MG63 (cell line): ENCODE measurements around the gene OGFRL1. TPM values are rescaled to one million over a fixed set of nuclear protein-coding genes. Genes with fewer than 3 reads are reported as not detected.

Experiments
- DNase-seq: peaks from one replicate; pipeline ENCODE4 v3.0.0-alpha.2; 2020
- H3K27me3 ChIP-seq: fragments of 250-450 bp; sonication (Bioruptor Pico); 2 replicates; pipeline ENCODE4 v1.5.1; 2020; ENCODE audit warnings: mild to moderate bottlenecking, moderate library complexity
- H3K36me3 ChIP-seq: fragments of 250-450 bp; sonication (Bioruptor Pico); 2 replicates; pipeline ENCODE4 v1.5.1; 2020; ENCODE audit warnings: mild to moderate bottlenecking, moderate library complexity
- H3K4me3 ChIP-seq: fragments of 250-450 bp; sonication (Bioruptor Pico); 2 replicates; pipeline ENCODE4 v1.5.1; 2020; ENCODE audit warnings: mild to moderate bottlenecking, moderate library complexity
- H3K9me3 ChIP-seq: fragments of 250-450 bp; sonication (Bioruptor Pico); 2 replicates; pipeline ENCODE4 v1.5.1; 2020; ENCODE audit warnings: mild to moderate bottlenecking, moderate library complexity
- total RNA-seq: library from RNA; depleted of rRNA; stranded (reverse); fragments of >200 nt; shearing (Covaris generic); gene quantifications from 2 replicates; pipeline ENCODE4 v1.2.3, GENCODE V29; 2014; ENCODE audit warnings: low replicate concordance

OGFRL1 gene
- total RNA-seq, 1 experiment from 2014 or later = 3.5 TPM

DNA sequence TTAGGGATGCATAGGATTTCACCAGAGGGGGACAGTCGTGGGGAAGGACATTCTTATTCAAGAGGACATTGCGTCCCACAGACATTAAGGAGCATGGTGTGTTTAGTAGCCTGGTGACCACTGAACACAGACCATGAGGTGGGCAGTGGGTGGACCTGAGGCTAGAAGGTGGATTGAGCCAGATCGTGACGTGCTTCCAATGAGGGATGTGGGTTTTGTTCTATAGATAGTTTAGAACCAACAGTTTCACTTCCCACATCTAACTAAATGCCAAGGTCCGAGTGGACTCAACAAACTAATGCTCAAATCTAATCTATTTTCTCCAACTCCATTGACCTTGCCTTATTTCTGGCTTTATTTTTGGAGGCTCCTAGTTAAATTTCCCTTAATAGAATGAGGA, 58.5 kb downstream of the OGFRL1 start:
- Histone ChIP-seq H3K36me3 (no peaks in the 10 kb centered on the region), H3K27me3 (no peaks in the 10 kb centered on the region), H3K4me3 (no peak overlapping the region), H3K9me3 (no peaks in the 10 kb centered on the region)
- no peak for DNase-seq

DNA sequence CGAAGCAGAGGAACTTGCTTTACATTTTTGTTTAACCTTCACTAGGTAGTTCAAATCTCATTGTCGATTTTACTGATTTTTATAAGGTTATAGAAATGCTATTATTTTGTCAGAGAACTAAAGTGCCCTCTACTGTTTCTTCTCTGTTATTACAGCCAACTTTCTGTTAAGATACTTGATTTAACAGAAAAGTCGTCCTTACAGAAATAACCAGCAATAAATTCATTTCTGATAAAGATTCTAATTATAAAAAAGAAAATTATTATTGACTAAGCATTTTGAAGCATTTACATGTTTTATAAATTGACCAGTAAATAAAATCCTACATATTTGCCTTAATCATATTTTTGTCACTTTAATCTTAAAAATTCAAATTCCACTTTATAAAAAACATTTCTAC, 60.8 kb downstream of the OGFRL1 start:
- Histone ChIP-seq H3K4me3 (no peak overlapping the region), H3K27me3 (no peaks in the 10 kb centered on the region), H3K36me3 (no peaks in the 10 kb centered on the region), H3K9me3 (no peaks in the 10 kb centered on the region)
- DNase-seq = no peak

DNA sequence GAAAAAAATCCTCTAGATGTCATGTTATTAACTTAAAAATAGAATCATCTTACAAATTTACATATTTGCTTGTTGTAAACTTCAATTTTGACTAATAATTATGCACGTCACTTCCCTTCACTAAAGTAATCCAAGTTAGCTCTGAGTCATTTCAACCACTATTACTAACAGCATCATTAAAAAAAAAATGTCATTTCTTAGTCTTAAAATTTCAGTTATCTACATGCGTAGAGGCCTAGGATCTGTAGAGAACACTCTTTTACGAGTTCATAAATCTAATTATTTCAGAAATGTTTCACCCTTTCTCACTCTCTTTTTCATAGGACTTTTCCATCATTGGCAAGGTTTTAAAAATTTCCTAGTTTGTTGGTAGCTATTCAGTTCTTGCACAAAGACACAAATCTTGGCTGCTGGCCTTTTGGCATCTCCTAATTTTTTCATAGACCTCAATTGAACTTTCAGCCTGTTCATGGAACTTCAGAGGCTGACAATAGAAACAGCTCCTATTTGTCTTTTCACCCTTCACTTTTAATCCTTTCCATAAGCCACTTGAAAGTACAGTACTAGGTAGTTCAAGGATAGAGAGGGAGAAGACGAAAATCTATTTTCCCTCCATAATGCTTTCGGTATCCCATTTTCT, 61.5 kb downstream of the OGFRL1 start:
- Histone ChIP-seq H3K27me3 (no peaks in the 10 kb centered on the region), H3K36me3 (no peaks in the 10 kb centered on the region), H3K4me3 (no peak overlapping the region), H3K9me3 (no peaks in the 10 kb centered on the region)
- DNase-seq = peak; percentile 26

DNA sequence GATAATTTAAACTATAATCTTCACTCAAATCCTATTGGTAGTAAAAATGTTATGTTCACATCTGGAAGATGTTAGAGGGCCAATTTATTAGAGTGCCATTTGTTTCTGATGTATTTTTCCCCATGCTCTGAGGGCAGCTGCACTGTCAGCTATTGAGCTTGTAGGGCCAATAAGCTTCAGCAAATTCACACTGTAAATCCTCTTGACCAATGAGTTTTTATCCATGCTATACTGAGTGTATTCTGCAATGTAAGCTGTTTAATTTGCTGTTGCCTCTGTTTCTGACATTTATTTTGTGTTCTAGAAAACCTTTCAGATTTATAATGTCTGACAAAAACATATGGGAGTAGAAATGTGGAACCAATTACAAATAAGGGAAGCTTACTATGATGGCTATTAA, 62.6 kb downstream of the OGFRL1 start:
- DNase-seq = no peak
- Histone ChIP-seq H3K4me3 (no peak overlapping the region), H3K27me3 (no peaks in the 10 kb centered on the region), H3K9me3 (no peaks in the 10 kb centered on the region), H3K36me3 (no peaks in the 10 kb centered on the region)
